22Rv1 (cell line): ENCODE results near the gene RAPGEF4.

Experiments
- H3K27ac ChIP-seq: fragments of 450-650 bp; 2 replicates; pipeline ENCODE4 v1.5.1; 2017
- CTCF ChIP-seq: fragments of 450-650 bp; IDR thresholded peaks from 2 replicates; pipeline ENCODE4 v1.5.1; 2017; ENCODE audit warnings: mild to moderate bottlenecking
- ZFX ChIP-seq: fragments of 450-650 bp; IDR thresholded peaks from 2 replicates; pipeline ENCODE4 v1.6.1; 2017; ENCODE audit warnings: antibody characterized with exemption, borderline replicate concordance

RAPGEF4 gene

DNA sequence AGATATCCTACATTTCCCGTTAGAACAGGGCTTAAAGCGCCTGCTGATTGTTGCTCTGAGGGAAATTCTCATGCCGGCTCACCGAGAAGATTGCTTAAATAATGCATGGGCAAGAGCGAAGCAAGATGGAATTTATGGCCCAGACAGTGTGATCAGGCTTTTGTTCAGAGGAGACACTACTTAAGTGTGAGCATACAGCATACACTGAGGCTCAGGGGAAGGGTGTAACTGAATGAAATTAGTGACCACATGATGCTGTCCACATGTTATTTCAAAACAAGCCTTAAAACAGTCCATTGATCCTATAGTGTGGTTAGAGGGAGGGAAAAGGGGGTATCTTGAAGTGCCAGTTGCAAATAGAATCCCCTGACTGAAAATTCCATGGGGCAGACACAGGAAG lies 125.5 kb downstream of the RAPGEF4 start:
- H3K27ac ChIP-seq: no peak overlapping the region
- TF ChIP-seq ZFX (no peak), CTCF (no peak)

GRCh38 chr2:172861656-172862476 lies 126.2 kb downstream of the RAPGEF4 start:
- TF ChIP-seq ZFX (no peak), CTCF (no peak)
- H3K27ac ChIP-seq: no peak overlapping the region

DNA sequence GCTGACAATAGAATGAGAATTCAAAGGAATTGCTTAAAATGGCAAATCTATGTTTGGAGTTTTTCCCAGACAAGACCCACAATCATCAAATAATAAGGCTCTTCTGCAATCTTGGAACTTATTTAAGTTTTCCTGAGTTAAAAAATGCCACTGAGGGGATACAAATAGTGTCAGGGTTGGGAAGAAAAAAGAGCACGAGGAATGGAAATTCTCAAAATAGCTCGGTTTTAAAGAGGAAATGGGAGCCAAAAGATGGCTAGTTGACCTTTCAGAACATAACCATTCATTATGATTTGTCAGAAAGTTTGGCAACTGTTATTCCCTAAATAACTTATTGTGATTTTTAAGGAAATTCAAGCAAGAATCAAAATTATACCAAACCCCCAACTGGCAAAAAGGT lies 127.7 kb downstream of the RAPGEF4 start:
- H3K27ac ChIP-seq: no peak overlapping the region
- TF ChIP-seq ZFX (no peak), CTCF (no peak)

DNA sequence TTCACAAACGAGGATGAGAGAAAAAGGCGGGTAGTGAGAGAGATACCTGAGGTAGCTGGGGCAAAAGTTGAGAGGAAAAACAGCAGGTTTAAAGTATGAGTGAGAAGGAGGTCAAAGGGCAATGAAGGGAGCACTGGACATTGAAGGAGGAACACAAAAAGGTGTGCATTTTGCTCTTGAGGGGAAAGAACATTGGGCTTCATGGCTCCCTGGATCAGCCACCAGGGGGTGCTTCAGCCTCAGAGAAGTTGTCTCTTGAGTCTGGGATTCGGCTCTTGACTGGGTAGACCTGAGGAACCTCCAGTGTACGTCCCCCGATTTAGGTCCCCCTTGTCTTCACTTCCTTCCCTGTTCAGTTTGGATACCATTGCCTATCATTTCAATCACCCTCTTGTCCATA lies 128.5 kb downstream of the RAPGEF4 start:
- H3K27ac ChIP-seq: no peak overlapping the region
- no peak for TF ChIP-seq ZFX
- TF ChIP-seq CTCF: peak; percentile 43; the same call in 1 of the 2 replicates

- H3K27ac ChIP-seq: no peak overlapping the region
- no peak for TF ChIP-seq CTCF
- no peak for TF ChIP-seq ZFX
Observed at GRCh38 chr2:172865422-172865821, 129.8 kb downstream of the RAPGEF4 start.

DNA sequence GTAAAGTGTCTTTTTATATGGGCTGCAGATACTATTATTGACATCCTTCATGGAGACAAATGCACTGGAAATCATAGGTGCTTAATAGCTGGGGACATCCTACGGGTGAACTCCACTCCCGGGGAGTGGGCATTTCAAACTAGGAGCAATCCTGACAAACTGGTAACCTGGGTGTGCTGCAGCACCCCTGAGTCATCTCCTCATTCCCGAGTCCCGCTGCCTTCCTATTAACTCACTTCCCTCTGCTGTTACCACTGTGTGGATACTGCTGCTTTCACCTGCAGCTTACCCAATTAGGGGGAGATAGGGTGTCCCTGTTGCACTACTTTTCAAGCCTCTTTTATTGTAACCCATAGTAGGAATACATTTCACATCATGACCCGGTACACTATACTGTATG lies 134.2 kb downstream of the RAPGEF4 start:
- TF ChIP-seq CTCF: no peak
- no peak for TF ChIP-seq ZFX

DNA sequence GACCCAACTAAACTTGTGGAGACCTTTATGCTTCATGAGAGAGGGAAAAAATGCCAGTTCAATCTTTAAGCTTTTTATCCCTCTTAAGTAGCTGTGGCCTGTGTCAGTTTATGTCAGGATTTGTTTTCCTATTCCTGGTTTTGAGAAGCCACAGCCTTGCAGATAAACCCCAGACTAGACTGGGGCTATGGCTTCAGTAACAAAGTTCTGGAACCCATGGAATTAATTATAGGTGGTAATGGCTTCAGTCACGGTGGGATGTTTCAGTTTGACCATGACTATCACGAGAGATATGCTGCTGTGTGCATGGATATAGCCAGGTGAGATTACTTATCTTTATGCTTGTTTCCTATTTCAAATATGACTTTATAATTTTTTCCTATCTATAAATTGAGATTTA lies 134.8 kb downstream of the RAPGEF4 start:
- no peak for TF ChIP-seq CTCF
- TF ChIP-seq ZFX: no peak

More for the DNA sequence above, 134.2 kb downstream of the RAPGEF4 start:
- H3K27ac ChIP-seq: no peak overlapping the region

More for the DNA sequence above, 134.8 kb downstream of the RAPGEF4 start:
- no peak overlapping the region for H3K27ac ChIP-seq
